ENCODE results near the gene NLRP9.

DNA sequence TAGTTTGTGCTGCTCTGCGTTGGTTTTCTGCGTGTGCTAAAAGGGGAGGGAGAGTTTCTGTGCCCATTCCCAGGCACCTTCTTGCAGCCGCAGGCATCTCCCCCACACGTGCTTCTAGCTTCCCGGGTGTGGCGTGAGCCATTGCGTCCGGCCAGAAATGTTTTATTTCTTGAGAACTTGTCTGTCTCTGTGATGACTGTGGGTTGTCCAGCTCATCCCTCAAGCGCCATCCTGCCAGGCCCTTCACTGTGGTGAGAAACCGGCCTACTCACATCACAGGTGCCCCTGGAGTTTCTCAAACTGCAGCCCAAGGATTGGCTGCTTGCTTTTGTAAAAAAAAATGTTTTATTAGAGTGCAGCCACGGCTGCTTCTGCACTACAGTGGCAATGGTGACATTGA is 39.0 kb downstream of the NLRP9 start:
- TF ChIP-seq, protein P1, sequence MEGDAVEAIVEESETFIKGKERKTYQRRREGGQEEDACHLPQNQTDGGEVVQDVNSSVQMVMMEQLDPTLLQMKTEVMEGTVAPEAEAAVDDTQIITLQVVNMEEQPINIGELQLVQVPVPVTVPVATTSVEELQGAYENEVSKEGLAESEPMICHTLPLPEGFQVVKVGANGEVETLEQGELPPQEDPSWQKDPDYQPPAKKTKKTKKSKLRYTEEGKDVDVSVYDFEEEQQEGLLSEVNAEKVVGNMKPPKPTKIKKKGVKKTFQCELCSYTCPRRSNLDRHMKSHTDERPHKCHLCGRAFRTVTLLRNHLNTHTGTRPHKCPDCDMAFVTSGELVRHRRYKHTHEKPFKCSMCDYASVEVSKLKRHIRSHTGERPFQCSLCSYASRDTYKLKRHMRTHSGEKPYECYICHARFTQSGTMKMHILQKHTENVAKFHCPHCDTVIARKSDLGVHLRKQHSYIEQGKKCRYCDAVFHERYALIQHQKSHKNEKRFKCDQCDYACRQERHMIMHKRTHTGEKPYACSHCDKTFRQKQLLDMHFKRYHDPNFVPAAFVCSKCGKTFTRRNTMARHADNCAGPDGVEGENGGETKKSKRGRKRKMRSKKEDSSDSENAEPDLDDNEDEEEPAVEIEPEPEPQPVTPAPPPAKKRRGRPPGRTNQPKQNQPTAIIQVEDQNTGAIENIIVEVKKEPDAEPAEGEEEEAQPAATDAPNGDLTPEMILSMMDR (IDR thresholded peaks at IDR 0.05; ENCODE audit: insufficient read depth, low read length) = no peak
- TF ChIP-seq SPI1 (IDR thresholded peaks at IDR 0.05; ENCODE audit: borderline replicate concordance, low read depth) = no peak

Data from HL-60 (cell line).